Loucy (cell line): ENCODE measurements around the gene PGF.

Experiments used
- CTCF ChIP-seq: fragments of 200-600 bp; sonication (generic); conservative IDR thresholded peaks from 2 replicates; pipeline ENCODE4 v1.5.1; 2014; ENCODE audit warnings: mild to moderate bottlenecking, antibody characterized with exemption, low read length
- EZH2phosphoT487 ChIP-seq: fragments of 200-600 bp; IDR thresholded peaks from 2 replicates; pipeline ENCODE4 v1.6.1; 2018; ENCODE audit warnings: antibody characterized with exemption, mild to moderate bottlenecking, moderate library complexity, borderline replicate concordance

GRCh38 chr14:74910556-74910955 is 44.8 kb downstream of the PGF start:
- TF ChIP-seq CTCF (no peak), EZH2phosphoT487 (no peak)
